ENCODE data around the gene NEO1.

Gene NEO1

GRCh38 chr15:73087098-73087497 is 34.8 kb downstream of the NEO1 start:
- Histone ChIP-seq H3K14ac (ENCODE audit: low read length) (no peak overlapping the region), H4K91ac (ENCODE audit: low read depth, low read length, poor library complexity) (no peak overlapping the region), H3K36me3 (replicated peaks in 1 of 2; ENCODE audit: control insufficient read depth in 2 of 2, insufficient read depth in 2 of 2, low read length in 2 of 2) (no peaks in the 10 kb centered on the region), H3K9me3 (replicated peaks in 1 of 2; ENCODE audit: control insufficient read depth in 2 of 2, insufficient read depth in 1 of 2, low read depth in 1 of 2, low read length in 2 of 2) (no peaks in the 10 kb centered on the region), H3K4me2 (ENCODE audit: insufficient read depth, low read length, poor library complexity, severe bottlenecking) (no peak overlapping the region), H3K23ac (ENCODE audit: low read depth, low read length, poor library complexity) (no peak overlapping the region), H3K4ac (ENCODE audit: low read length) (no peak overlapping the region), H3K79me1 (ENCODE audit: low read depth, low read length) (peaks cover 3% of the 10 kb centered on the region), H2BK15ac (ENCODE audit: low read length) (no peak overlapping the region), H3K4me1 (ENCODE audit: control insufficient read depth in 2 of 2, insufficient read depth in 1 of 2, low read depth in 1 of 2, low read length in 2 of 2) (no peaks in the 10 kb centered on the region), H4K8ac (ENCODE audit: low read depth, low read length) (no peak overlapping the region), H3K4me3 (ENCODE audit: low read length in 2 of 2) (no peak overlapping the region), H3K18ac (ENCODE audit: low read length) (no peak overlapping the region), H2BK12ac (ENCODE audit: low read length) (no peak overlapping the region), H2AK5ac (ENCODE audit: low read depth, low read length) (no peak overlapping the region), H3K9ac (ENCODE audit: low read depth, low read length, poor library complexity) (no peak overlapping the region), H2BK120ac (ENCODE audit: low read depth, low read length) (no peak overlapping the region), H3K27me3 (ENCODE audit: control insufficient read depth in 3 of 3, insufficient read depth in 3 of 3, low read depth in 1 of 3, low read length in 3 of 3) (no peaks in the 10 kb centered on the region), H2BK5ac (ENCODE audit: low read length) (no peak overlapping the region), H2AFZ (ENCODE audit: low read length) (no peak overlapping the region), H3K27ac (replicated peaks; ENCODE audit: low read length) (no peak overlapping the region)
- no peak for DNase-seq (ENCODE audit: low spot score)

- H3K4me2 ChIP-seq (ENCODE audit: insufficient read depth, low read length, poor library complexity, severe bottlenecking), result no peak overlapping the region
- WGBS, 2 donors (ENCODE audit: extremely low coverage in 2 of 2, insufficient read length in 2 of 2, insufficient replicate concordance in 1 of 2), result no CpG with 5 or more reads among the region's 3 CpGs
- no peak overlapping the region for H2BK12ac ChIP-seq (ENCODE audit: low read length)
- DNase-seq (ENCODE audit: low spot score), result no peak
- no peak overlapping the region for H3K9ac ChIP-seq (ENCODE audit: low read depth, low read length, poor library complexity)
- no peak overlapping the region for H2BK5ac ChIP-seq (ENCODE audit: low read length)
- peaks cover 3% of the 10 kb centered on the region in 2 donors for H3K4me1 ChIP-seq (ENCODE audit: control insufficient read depth in 2 of 2, insufficient read depth in 1 of 2, low read depth in 1 of 2, low read length in 2 of 2)
- no peak overlapping the region for H3K4ac ChIP-seq (ENCODE audit: low read length)
- H3K79me1 ChIP-seq (ENCODE audit: low read depth, low read length), result peaks cover 4% of the 10 kb centered on the region
- H3K18ac ChIP-seq (ENCODE audit: low read length), result no peak overlapping the region
- H4K8ac ChIP-seq (ENCODE audit: low read depth, low read length), result no peak overlapping the region
- H2BK120ac ChIP-seq (ENCODE audit: low read depth, low read length), result no peak overlapping the region
- H3K27me3 ChIP-seq (ENCODE audit: control insufficient read depth in 3 of 3, insufficient read depth in 3 of 3, low read depth in 1 of 3, low read length in 3 of 3), result no peaks in the 10 kb centered on the region
- H4K91ac ChIP-seq (ENCODE audit: low read depth, low read length, poor library complexity), result no peak overlapping the region
- H3K23ac ChIP-seq (ENCODE audit: low read depth, low read length, poor library complexity), result no peak overlapping the region
- no peaks in the 10 kb centered on the region for H3K9me3 ChIP-seq (replicated peaks in 1 of 2; ENCODE audit: control insufficient read depth in 2 of 2, insufficient read depth in 1 of 2, low read depth in 1 of 2, low read length in 2 of 2)
- no peak overlapping the region for H3K4me3 ChIP-seq (ENCODE audit: low read length in 2 of 2)
- H2AFZ ChIP-seq (ENCODE audit: low read length), result no peak overlapping the region
- H2BK15ac ChIP-seq (ENCODE audit: low read length), result no peak overlapping the region
- no peaks in the 10 kb centered on the region for H3K36me3 ChIP-seq (replicated peaks in 1 of 2; ENCODE audit: control insufficient read depth in 2 of 2, insufficient read depth in 2 of 2, low read length in 2 of 2)
- no peak overlapping the region for H3K27ac ChIP-seq (replicated peaks; ENCODE audit: low read length)
- H2AK5ac ChIP-seq (ENCODE audit: low read depth, low read length), result no peak overlapping the region
- no peak overlapping the region for H3K14ac ChIP-seq (ENCODE audit: low read length)
Measured at GRCh38 chr15:73105064-73105463, 52.8 kb downstream of the NEO1 start.

GRCh38 chr15:73108676-73109075 is 56.4 kb downstream of the NEO1 start:
- Histone ChIP-seq H2BK15ac (ENCODE audit: low read length) (no peak overlapping the region), H3K36me3 (replicated peaks in 1 of 2; ENCODE audit: control insufficient read depth in 2 of 2, insufficient read depth in 2 of 2, low read length in 2 of 2) (no peaks in the 10 kb centered on the region), H3K4me3 (ENCODE audit: low read length in 2 of 2) (no peak overlapping the region), H3K14ac (ENCODE audit: low read length) (no peak overlapping the region), H3K4me2 (ENCODE audit: insufficient read depth, low read length, poor library complexity, severe bottlenecking) (no peak overlapping the region), H3K18ac (ENCODE audit: low read length) (no peak overlapping the region), H3K23ac (ENCODE audit: low read depth, low read length, poor library complexity) (no peak overlapping the region), H3K9me3 (replicated peaks in 1 of 2; ENCODE audit: control insufficient read depth in 2 of 2, insufficient read depth in 1 of 2, low read depth in 1 of 2, low read length in 2 of 2) (no peaks in the 10 kb centered on the region), H2AK5ac (ENCODE audit: low read depth, low read length) (no peak overlapping the region), H4K91ac (ENCODE audit: low read depth, low read length, poor library complexity) (no peak overlapping the region), H3K4ac (ENCODE audit: low read length) (no peak overlapping the region), H2AFZ (ENCODE audit: low read length) (no peak overlapping the region), H3K9ac (ENCODE audit: low read depth, low read length, poor library complexity) (peak overlapping the region; percentile 37), H2BK5ac (ENCODE audit: low read length) (no peak overlapping the region), H4K8ac (ENCODE audit: low read depth, low read length) (no peak overlapping the region), H3K27ac (replicated peaks; ENCODE audit: low read length) (no peak overlapping the region), H3K27me3 (ENCODE audit: control insufficient read depth in 3 of 3, insufficient read depth in 3 of 3, low read depth in 1 of 3, low read length in 3 of 3) (no peaks in the 10 kb centered on the region), H3K4me1 (ENCODE audit: control insufficient read depth in 2 of 2, insufficient read depth in 1 of 2, low read depth in 1 of 2, low read length in 2 of 2) (peaks cover 3% of the 10 kb centered on the region in 2 donors), H2BK120ac (ENCODE audit: low read depth, low read length) (no peak overlapping the region), H2BK12ac (ENCODE audit: low read length) (no peak overlapping the region), H3K79me1 (ENCODE audit: low read depth, low read length) (no peaks in the 10 kb centered on the region)
- DNase-seq (ENCODE audit: low spot score), result no peak
- no CpG with 5 or more reads among the region's 4 CpGs for WGBS, 2 donors (ENCODE audit: extremely low coverage in 2 of 2, insufficient read length in 2 of 2, insufficient replicate concordance in 1 of 2)

GRCh38 chr15:73109765-73110164 is 57.5 kb downstream of the NEO1 start:
- no peak for DNase-seq (ENCODE audit: low spot score)
- Histone ChIP-seq H3K18ac (ENCODE audit: low read length) (no peak overlapping the region), H3K27ac (replicated peaks; ENCODE audit: low read length) (no peak overlapping the region), H2BK15ac (ENCODE audit: low read length) (no peak overlapping the region), H3K27me3 (ENCODE audit: control insufficient read depth in 3 of 3, insufficient read depth in 3 of 3, low read depth in 1 of 3, low read length in 3 of 3) (no peaks in the 10 kb centered on the region), H3K4me2 (ENCODE audit: insufficient read depth, low read length, poor library complexity, severe bottlenecking) (no peak overlapping the region), H3K4me3 (ENCODE audit: low read length in 2 of 2) (no peak overlapping the region), H3K4ac (ENCODE audit: low read length) (no peak overlapping the region), H3K4me1 (ENCODE audit: control insufficient read depth in 2 of 2, insufficient read depth in 1 of 2, low read depth in 1 of 2, low read length in 2 of 2) (peaks cover 3 to 5% of the 10 kb centered on the region in 2 donors), H3K36me3 (replicated peaks in 1 of 2; ENCODE audit: control insufficient read depth in 2 of 2, insufficient read depth in 2 of 2, low read length in 2 of 2) (no peaks in the 10 kb centered on the region), H3K23ac (ENCODE audit: low read depth, low read length, poor library complexity) (no peak overlapping the region), H4K91ac (ENCODE audit: low read depth, low read length, poor library complexity) (no peak overlapping the region), H3K79me1 (ENCODE audit: low read depth, low read length) (no peaks in the 10 kb centered on the region), H3K9ac (ENCODE audit: low read depth, low read length, poor library complexity) (no peak overlapping the region), H3K14ac (ENCODE audit: low read length) (no peak overlapping the region), H4K8ac (ENCODE audit: low read depth, low read length) (no peak overlapping the region), H2BK12ac (ENCODE audit: low read length) (no peak overlapping the region), H2BK120ac (ENCODE audit: low read depth, low read length) (no peak overlapping the region), H2AK5ac (ENCODE audit: low read depth, low read length) (no peak overlapping the region), H3K9me3 (replicated peaks in 1 of 2; ENCODE audit: control insufficient read depth in 2 of 2, insufficient read depth in 1 of 2, low read depth in 1 of 2, low read length in 2 of 2) (no peaks in the 10 kb centered on the region), H2AFZ (ENCODE audit: low read length) (no peak overlapping the region), H2BK5ac (ENCODE audit: low read length) (no peak overlapping the region)
- WGBS, 2 donors (ENCODE audit: extremely low coverage in 2 of 2, insufficient read length in 2 of 2, insufficient replicate concordance in 1 of 2), result no CpG with 5 or more reads among the region's 3 CpGs
